GM12878 (cell line): ENCODE data around the gene GALR3. TPM values are rescaled to one million over a fixed set of nuclear protein-coding genes. Genes with fewer than 3 reads are reported as not detected.
A peak's percentile ranks its signal among the peaks of the same experiment; 100 is the strongest.

ENCODE experiments used
- ASH2L ChIP-seq: fragments of 300-600, 200-600 bp; sonication (generic); IDR thresholded peaks from 2 replicates; pipeline ENCODE4 v1.6.1; 2017; ENCODE audit warnings: low read depth, mild to moderate bottlenecking, borderline replicate concordance
- ATF2 ChIP-seq: IDR thresholded peaks from 2 replicates; pipeline ENCODE4 v1.6.1; 2012; ENCODE audit warnings: low read length, inconsistent platforms
- BHLHE40 ChIP-seq, 2 experiments: fragments of 450-650 bp in 1 of 2; IDR thresholded peaks; 2 replicates each; pipeline ENCODE4 v1.6.1; 2011 to 2017; ENCODE audit warnings: low read depth in 2 of 2, borderline replicate concordance in 1 of 2, improper control_type of control experiment in 1 of 2, low read length in 1 of 2, mild to moderate bottlenecking in 1 of 2
- CEBPZ ChIP-seq: fragments of 150-350 bp; IDR thresholded peaks from 2 replicates; pipeline ENCODE4 v1.6.1; 2016; ENCODE audit warnings: low read depth, low read length
- ELK1 ChIP-seq: IDR thresholded peaks from 2 replicates; pipeline ENCODE4 v1.6.1; 2012; ENCODE audit warnings: low read depth, low read length, improper control_type of control experiment
- FOXM1 ChIP-seq: IDR thresholded peaks from 2 replicates; pipeline ENCODE4 v1.6.1; 2012; ENCODE audit warnings: low read depth, mild to moderate bottlenecking, inconsistent platforms, low read length, moderate library complexity
- GATAD2B ChIP-seq: fragments of 450-650 bp; conservative IDR thresholded peaks from 2 replicates; pipeline ENCODE4 v1.6.1; 2017; ENCODE audit warnings: low read depth, mild to moderate bottlenecking, moderate library complexity
- NFXL1 ChIP-seq: fragments of 450-650 bp; IDR thresholded peaks from 2 replicates; pipeline ENCODE4 v1.6.1; 2017; ENCODE audit warnings: antibody characterized with exemption, mild to moderate bottlenecking, borderline replicate concordance
- NR2F1 ChIP-seq: fragments of 450-650 bp; conservative IDR thresholded peaks from 2 replicates; pipeline ENCODE4 v1.6.1; 2017; ENCODE audit warnings: mild to moderate bottlenecking
- POLR2A ChIP-seq: IDR thresholded peaks from 2 replicates; pipeline ENCODE4 v1.6.1; 2011; ENCODE audit warnings: low read depth, mild to moderate bottlenecking, low read length
- RB1 ChIP-seq: fragments of 450-650 bp; formaldehyde crosslinking; IDR thresholded peaks from 2 replicates; pipeline ENCODE4 v1.6.1; 2017; ENCODE audit warnings: mild to moderate bottlenecking, borderline replicate concordance
- SMAD5 ChIP-seq: IDR thresholded peaks from 2 replicates; pipeline ENCODE4 v1.6.1; 2016; ENCODE audit warnings: antibody characterized with exemption, low read depth
- SPI1 ChIP-seq: IDR thresholded peaks from 2 replicates; pipeline ENCODE4 v1.6.1; 2011; ENCODE audit warnings: low read depth, mild to moderate bottlenecking, low read length, moderate library complexity, borderline replicate concordance; ENCODE audit not compliant: insufficient read depth
- SUZ12 ChIP-seq: fragments of 200-600 bp; sonication (generic); IDR thresholded peaks from one replicate; pipeline ENCODE4 v1.6.1; 2018; ENCODE audit warnings: antibody characterized with exemption, mild to moderate bottlenecking; ENCODE audit not compliant: unreplicated experiment
- YBX1 ChIP-seq: fragments of 450-650 bp; IDR thresholded peaks from 2 replicates; pipeline ENCODE4 v1.6.1; 2016; ENCODE audit warnings: antibody characterized with exemption
- YY1 ChIP-seq: IDR thresholded peaks from 2 replicates; pipeline ENCODE4 v1.6.1; 2011; ENCODE audit warnings: low read depth, mild to moderate bottlenecking, low read length
- ZBED1 ChIP-seq: IDR thresholded peaks from 2 replicates; pipeline ENCODE4 v1.6.1; 2016; ENCODE audit warnings: borderline replicate concordance
- ZNF274 ChIP-seq: IDR thresholded peaks from one replicate; pipeline ENCODE4 v1.8.0; 2011; ENCODE audit not compliant: insufficient read length, insufficient read depth
- polyA plus RNA-seq, 11 experiments: library from polyadenylated mRNA; depleted of rRNA in 4 of 11; unstranded in 6 of 11; stranded (reverse) in 5 of 11; fragments of >200 nt; fragmentation: Nextera tagmentation in 4 of 11; fragmentation: Illumina TruSeq in 1 of 11; extraction: Ambion mirVana in 4 of 11; extraction: Trizol in 1 of 11; gene quantifications; 1 replicate in 1 of 11; 2 replicates in 10 of 11; pipeline versions ENCODE4 v1.2.1 to v1.2.3, GENCODE V29; 2011 to 2016; ENCODE audit warnings: inconsistent platforms in 2 of 11, missing spikeins in 2 of 11, low read depth in 1 of 11
- total RNA-seq, 4 experiments: library from RNA; depleted of rRNA in 3 of 4; stranded (reverse); fragments of >200 nt in 3 of 4; fragmentation: Illumina TruSeq in 1 of 4; extraction: Trizol in 1 of 4; gene quantifications; 2 replicates each; pipeline versions ENCODE4 v1.2.1 to v1.2.3, GENCODE V29; 2013 to 2021
- TF ChIP-seq, protein P1 (sequence below): IDR thresholded peaks from 2 replicates; pipeline ENCODE4 v1.6.1; 2011; ENCODE audit warnings: low read depth, mild to moderate bottlenecking, low read length, moderate library complexity, borderline replicate concordance; ENCODE audit errors: extremely low read depth
- TF ChIP-seq, protein P2 (sequence below): IDR thresholded peaks from 2 replicates; pipeline ENCODE4 v1.6.1; 2012; ENCODE audit warnings: mild to moderate bottlenecking, low read depth, low read length

GALR3 gene
- total and polyA plus RNA-seq, 10 of the 15 experiments (the other 5 are each of a cell fraction or from before 2014, with no cell fraction given) = not detected

- no peak for TF ChIP-seq ELK1
- peak; percentile 89; the same call in 1 of the 2 replicates for TF ChIP-seq RB1
- TF ChIP-seq SUZ12 = no peak
- TF ChIP-seq NR2F1 = no peak
- no peak for TF ChIP-seq CEBPZ
- TF ChIP-seq YY1 = 0 out of 2 replicates have a peak, but pooled peaks have one; percentile 12
- TF ChIP-seq GATAD2B = no peak
- no peak for TF ChIP-seq ASH2L
- TF ChIP-seq ZNF274 = no peak
- no peak for TF ChIP-seq NFXL1
- TF ChIP-seq, protein P1, sequence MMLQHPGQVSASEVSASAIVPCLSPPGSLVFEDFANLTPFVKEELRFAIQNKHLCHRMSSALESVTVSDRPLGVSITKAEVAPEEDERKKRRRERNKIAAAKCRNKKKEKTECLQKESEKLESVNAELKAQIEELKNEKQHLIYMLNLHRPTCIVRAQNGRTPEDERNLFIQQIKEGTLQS = no peak
- TF ChIP-seq ATF2 = no peak
- no peak for TF ChIP-seq SMAD5
- no peak for TF ChIP-seq SPI1
- no peak for TF ChIP-seq ZBED1
- TF ChIP-seq YBX1 = no peak
- TF ChIP-seq FOXM1 = no peak
- TF ChIP-seq, protein P2, sequence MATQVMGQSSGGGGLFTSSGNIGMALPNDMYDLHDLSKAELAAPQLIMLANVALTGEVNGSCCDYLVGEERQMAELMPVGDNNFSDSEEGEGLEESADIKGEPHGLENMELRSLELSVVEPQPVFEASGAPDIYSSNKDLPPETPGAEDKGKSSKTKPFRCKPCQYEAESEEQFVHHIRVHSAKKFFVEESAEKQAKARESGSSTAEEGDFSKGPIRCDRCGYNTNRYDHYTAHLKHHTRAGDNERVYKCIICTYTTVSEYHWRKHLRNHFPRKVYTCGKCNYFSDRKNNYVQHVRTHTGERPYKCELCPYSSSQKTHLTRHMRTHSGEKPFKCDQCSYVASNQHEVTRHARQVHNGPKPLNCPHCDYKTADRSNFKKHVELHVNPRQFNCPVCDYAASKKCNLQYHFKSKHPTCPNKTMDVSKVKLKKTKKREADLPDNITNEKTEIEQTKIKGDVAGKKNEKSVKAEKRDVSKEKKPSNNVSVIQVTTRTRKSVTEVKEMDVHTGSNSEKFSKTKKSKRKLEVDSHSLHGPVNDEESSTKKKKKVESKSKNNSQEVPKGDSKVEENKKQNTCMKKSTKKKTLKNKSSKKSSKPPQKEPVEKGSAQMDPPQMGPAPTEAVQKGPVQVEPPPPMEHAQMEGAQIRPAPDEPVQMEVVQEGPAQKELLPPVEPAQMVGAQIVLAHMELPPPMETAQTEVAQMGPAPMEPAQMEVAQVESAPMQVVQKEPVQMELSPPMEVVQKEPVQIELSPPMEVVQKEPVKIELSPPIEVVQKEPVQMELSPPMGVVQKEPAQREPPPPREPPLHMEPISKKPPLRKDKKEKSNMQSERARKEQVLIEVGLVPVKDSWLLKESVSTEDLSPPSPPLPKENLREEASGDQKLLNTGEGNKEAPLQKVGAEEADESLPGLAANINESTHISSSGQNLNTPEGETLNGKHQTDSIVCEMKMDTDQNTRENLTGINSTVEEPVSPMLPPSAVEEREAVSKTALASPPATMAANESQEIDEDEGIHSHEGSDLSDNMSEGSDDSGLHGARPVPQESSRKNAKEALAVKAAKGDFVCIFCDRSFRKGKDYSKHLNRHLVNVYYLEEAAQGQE = no peak
- TF ChIP-seq BHLHE40 (IDR thresholded peaks at IDR 0.05; ENCODE audit: borderline replicate concordance in 1 of 2, low read depth in 2 of 2, low read length in 1 of 2) = peak; percentile 23 to 86; a peak in 3 of 4 replicates
- peak; percentile 88 for TF ChIP-seq POLR2A
Observed at GRCh38 chr22:37807410-37808293, 15.5 kb upstream of the GALR3 start, which contains the start of gene GCAT (continued).
